ENCODE measurements around the gene NABP2.
A peak's percentile ranks its signal among the peaks of the same experiment; 100 is the strongest.

Gene NABP2

DNA sequence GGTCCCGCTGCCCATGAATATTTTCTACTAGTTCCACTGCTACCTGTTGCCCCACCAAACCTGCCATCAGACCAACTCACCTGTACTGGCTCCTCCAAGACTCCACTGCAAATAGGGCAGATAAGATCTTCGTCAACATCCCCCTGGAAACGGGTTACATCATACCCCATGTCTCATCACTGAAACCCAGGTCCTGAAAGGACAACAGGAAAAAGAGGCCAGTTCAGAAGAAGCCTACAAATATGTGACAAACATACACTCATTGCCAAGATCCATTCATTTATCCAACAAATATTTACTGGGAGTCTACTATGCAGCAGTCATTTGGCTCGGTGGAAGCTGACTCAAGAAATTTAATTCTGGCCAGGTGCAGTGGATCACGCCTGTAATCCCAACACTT is 10.3 kb upstream of the NABP2 start:
- DNase-seq (ENCODE audit: low read depth, low spot score), result no peak

DNA sequence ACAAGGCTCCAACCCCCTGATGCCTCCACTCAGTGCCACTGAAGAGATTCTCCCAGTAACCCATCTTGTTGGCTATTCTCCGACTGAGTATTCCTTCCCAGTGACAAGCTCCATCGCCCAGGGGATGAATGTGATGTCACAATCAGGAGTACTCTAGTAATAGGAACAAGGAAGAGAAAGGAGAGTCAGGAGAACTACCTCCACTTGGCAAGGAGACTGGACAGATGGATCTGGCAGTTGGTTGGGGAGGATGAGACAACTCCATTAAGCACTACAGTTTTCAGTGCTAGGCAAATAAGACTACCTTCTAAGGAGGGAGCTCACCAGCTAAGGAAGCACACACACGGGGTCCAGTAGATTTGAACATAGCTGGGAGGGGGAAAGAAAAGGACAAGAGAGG is 7.7 kb upstream of the NABP2 start:
- no peak for DNase-seq (ENCODE audit: low read depth, low spot score)

DNA sequence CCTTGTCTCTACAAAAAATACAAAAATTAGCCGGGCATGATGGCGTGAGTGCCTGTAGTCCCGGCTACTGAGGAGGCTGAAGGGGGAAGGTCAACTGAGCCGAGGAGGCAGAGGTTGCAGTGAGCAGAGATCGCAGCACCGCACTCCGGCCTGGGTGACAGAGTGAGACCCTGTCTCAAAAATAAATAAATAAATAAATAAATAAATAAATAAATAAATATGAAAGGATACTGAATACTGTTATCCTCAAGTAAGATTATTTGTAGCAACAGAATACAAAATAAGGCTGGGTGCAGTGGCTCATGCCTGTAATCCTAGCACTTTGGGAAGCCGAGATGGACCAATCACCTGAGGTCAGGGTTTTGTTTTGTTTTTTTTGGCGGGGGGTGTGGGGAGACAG is 4.3 kb upstream of the NABP2 start:
- no peak for DNase-seq (ENCODE audit: low read depth, low spot score)

DNA sequence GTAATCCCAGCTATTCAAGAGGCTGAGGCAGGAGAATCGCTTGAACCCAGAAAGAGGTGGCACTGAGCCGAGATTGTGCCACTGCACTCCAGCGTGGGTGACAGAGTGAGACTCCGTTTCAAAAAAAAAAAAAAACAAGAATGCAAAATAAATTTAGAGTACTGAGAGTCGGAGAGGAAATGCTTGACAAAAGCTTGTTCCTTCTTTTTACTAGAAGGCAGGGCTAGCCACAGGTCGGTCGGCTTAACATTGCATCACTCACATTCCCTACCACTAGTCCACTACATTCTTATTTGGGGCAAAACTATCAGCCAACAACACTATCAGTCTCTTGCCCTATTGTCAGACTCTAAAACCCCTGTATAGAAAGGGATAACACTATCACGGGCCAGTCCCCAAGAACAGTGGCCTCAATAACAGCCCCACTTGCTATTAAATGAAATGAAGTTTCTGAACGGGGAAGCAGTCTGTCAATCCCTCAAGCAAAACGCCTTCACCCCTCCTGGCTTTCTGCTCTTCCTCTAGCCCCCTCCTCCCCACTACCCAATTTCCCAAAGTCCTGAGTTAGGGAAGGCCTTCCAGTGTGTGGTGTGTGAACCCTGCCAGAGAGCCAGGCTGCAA is 3.4 kb upstream of the NABP2 start:
- no peak for DNase-seq (ENCODE audit: low read depth, low spot score)

DNA sequence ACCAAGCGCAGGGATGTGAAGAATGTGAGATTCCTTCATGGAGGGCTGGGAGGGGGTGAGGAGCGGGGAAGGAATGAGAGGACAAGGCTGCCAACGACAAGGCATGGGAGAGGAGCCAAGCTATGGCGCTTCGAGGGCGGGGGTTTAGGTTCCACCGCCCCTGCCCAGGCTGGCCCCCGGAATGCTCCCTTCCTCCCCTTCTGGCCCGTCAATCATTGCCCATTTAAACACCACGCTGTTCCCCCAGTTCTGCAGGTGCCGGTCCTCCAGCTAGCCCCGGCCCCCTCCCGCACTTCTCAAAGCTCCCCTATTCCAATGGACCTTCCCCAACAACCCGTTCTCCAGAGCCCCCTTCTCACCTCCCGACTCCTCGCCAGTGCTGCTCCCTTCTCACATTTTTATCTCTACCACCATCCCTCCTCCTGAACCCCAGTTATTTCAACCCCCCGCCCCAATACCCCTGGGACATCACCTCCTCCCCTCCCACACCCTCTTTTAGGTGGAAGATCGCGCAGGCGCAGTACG is 2.8 kb upstream of the NABP2 start:
- peak; percentile 74 for DNase-seq (ENCODE audit: low read depth, low spot score)

DNA sequence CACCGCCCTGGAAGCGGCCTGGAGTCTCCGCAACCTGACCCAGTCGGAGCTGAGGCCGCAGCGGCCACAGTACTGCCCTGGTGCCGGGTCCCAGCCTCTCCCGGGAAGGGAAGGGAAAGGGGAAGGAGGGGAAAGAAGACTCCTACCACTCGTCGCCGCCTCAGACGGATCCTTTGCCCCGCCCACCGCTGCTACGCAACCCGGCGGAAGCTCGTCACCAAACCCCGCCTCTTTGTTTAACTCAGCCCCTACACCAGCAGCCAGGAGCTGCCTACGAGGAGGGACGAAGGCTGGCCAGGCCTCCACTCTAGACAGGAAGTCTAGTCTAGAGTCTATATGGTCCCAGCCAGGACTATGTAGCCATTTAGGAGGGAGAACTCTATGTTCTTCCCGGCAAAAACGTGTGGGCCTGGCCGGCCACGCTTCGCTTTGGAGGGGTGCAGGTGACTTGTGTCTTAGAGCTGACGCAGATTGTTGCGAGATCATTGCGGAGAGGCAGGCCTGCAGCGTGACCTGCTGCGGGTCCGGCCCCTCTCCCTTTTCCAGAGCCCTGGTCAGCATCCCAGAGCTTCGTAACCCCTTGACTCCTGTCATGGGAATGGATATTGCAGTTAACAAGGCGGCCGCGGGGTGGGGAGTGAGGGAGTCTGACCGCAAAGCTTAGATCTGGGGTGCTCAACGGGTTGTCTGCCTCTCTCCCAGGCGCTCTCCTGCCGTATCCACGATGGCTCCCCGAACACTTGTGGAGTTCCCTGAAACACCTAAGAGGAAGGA is 2.2 kb upstream of the NABP2 start, which contains the start of gene RNF41:
Gene RNF41, minus strand, starts transcription at position 166 of the 774 bp plus-strand sequence. CDS start 7,875 bp downstream, outside the sequence.
- peak; percentile 100 for DNase-seq (ENCODE audit: low read depth, low spot score)

DNA sequence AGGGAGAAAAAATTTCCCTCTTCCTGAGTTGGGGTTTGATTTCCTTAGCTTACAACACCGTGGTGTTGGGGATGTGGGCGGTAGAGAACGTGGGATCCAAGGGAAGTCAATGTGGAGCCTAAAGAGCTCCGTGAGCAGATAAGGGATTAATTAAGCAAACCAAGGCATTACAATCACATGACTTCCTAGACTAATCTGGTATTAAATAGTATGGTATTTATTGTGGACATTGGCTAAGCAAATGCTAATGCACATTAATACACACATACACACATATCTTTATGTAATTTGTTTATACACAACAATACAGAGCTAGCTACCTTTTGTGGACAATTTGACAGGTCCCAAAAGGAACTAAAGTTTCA is 1.6 kb upstream of the NABP2 start:
- no peak for DNase-seq (ENCODE audit: low read depth, low spot score)

DNA sequence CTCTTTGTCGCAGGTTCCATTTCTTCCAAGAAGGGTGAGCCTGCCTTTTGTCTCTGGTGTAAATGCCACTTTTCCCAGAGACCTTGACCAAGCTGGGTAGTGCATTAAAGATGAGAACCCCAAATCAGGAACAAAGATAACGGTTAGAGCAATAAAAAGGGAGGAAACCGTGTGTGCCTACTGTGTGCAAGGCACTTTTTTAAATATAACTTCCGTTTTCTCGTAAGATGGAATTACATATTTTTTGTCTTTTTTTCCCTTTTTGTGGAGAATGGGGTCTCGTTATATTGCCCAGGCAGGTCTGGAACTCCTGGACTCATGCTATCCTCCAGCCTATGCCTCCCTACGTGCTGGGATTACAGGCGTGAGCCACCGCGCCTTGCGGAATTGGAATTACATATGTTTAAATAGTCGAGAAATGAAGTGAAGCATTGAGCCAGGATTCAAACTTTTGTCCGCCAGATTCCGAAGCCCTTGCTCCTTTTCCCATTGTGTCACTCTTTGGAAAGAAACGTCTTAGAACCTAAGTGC is 506 bp upstream of the NABP2 start:
- no peak for DNase-seq (ENCODE audit: low read depth, low spot score)

DNA sequence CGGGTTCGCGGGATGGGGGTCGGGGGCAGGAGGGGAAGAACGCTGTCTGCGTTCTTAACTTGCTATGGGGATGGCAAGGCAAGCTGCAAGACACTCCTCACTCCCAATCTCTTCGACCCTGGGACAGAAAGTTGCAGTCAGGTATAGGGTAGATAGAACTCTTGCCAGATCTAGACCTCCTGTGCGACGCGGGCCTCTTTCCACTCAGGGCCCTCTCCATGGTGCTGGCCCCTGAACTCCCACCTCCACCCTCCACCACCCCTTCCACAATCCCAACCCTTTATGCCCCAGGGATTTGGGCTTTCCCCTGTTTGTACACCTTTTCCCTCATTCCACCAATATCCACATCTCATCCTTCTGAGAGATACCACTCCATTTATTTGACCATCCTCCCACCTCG is 812 bp downstream of the NABP2 start:
- DNase-seq (ENCODE audit: low read depth, low spot score), result no peak

DNA sequence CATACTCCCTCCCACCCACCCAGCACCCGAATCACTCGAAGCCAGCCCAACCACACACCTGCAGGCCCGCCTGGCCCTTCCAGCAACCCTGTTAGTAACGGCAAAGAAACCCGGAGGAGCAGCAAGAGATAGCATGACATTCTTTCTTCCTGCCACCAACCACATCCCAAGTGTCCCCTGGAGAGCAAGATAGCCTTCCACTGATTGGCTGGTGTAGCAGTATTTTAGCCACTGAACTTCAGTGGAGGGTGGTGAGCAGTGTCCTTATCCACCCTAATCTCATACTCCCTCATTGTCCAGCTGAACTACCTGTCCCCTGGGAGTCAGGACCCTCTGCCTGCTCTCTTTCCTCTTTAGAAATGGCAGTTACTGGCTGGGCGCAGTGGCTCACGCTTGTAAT is 4.9 kb downstream of the NABP2 start:
- no peak for DNase-seq (ENCODE audit: low read depth, low spot score)

DNA sequence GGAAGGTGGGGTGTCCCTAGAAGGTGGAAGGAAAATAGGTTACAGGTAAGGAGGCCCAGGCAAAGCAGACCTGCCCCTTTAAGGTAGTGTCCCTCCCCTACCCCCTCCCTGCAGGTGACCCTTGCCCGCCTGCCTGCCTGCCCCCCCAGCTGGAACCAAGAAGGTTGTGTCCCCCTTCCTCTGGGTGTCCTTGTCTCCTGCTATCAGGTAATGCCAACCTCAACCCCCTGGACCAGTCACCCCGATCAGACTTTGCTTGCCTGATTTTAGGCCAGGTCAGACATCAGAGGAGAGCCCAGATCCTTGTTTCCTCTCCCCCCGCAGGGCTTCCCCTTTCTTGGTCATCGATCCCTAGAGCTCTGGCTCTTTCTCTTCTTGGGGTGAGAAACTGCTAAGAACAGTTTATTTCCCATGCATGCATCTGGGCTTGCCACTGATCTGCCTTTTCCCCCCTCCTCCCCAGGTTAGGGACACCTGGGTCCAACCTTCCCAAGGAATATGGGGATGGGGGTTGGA is 5.8 kb downstream of the NABP2 start, which contains the start of gene SLC39A5:
Gene SLC39A5, plus strand, starts transcription at position 136 of the 516 bp plus-strand sequence. CDS start 1,224 bp downstream, outside the sequence.
- DNase-seq (ENCODE audit: low read depth, low spot score), result no peak

DNA sequence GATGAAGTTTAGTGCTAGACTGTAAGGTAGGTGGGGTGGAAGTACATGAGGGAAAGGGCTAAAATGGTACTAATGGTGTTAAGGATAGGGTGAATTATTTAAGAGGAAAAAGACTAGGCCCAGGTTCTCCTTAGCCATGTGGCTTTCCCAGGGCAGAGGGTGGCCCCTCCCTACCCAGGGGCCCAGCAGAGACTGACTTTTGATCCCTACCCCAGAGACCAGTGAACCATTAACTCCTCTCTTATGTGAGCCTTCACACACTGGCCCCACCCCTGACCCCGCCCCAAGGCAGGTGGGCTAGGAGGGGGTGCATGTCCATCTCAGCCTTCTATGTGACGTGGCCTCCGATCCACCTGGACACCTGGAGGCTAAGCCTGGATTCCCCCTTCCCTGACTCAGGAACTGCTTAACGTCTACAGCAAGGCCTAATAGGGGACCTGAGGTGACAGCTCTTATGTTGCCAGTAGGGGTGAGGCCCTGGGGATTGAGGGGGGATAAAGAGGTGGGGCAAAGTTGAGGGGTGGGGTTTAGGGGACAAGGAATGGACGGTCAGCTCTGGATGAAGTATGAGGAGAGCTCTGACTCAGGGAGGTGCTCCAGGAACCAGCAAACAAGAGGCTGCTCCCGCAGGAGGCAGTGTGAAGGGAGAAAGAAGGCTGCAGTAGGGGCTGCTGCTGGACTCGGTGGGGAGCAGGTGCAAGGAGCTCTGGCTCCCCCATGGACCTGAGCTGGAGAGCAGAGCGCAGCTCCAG is 6.5 kb downstream of the NABP2 start:
- no peak for DNase-seq (ENCODE audit: low read depth, low spot score)

DNA sequence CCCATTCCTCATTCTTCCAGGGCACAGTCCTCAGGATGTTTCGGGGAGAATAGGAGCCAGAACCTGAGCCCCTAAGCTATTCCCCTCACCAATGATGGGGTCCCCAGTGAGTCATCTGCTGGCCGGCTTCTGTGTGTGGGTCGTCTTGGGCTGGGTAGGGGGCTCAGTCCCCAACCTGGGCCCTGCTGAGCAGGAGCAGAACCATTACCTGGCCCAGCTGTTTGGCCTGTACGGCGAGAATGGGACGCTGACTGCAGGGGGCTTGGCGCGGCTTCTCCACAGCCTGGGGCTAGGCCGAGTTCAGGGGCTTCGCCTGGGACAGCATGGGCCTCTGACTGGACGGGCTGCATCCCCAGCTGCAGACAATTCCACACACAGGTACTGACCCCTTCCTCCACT is 7.0 kb downstream of the NABP2 start:
- DNase-seq (ENCODE audit: low read depth, low spot score), result no peak

DNA sequence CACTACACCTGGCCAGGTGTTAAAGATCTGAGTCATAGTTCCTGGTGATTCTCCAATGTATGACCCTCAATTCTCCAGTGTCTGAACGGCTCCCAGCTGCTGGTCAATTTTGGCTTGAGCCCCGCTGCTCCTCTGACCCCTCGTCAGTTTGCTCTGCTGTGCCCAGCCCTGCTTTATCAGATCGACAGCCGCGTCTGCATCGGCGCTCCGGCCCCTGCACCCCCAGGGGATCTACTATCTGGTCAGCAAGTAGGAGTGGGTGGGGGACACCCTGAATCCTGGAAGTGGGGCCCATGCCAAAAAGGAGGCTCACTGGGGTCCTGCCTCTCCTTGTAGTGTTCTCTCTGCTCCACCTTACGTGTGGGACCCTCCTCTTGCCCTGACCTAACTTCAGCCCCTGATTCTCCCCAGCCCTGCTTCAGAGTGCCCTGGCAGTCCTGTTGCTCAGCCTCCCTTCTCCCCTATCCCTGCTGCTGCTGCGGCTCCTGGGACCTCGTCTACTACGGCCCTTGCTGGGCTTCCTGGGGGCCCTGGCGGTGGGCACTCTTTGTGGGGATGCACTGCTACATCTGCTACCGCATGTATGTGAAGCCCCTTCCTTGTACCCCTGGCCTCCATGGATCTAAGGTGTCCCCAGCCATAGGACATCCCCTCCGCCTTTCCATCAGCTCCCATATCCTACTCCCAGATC is 10.7 kb downstream of the NABP2 start:
- DNase-seq (ENCODE audit: low read depth, low spot score), result no peak

DNA sequence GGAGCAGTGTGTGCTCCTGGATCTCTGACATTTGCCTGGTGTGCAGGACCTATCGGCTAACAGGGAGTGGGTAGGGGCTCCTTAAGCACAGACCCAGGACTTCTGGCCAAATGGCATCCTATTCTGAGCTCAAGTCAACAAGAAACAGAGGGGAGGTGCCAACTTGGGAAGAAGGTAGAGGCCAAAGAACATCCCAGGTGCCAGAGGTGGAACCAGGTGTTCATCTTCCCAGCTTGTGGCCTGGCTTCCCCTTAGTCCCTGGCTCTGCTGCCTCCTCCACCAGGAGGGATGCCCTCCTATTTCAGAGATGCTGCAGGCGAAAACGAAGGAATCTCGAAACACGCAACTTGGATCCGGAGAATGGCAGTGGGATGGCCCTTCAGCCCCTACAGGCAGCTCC is 11.9 kb downstream of the NABP2 start:
- no peak for DNase-seq (ENCODE audit: low read depth, low spot score)

DNA sequence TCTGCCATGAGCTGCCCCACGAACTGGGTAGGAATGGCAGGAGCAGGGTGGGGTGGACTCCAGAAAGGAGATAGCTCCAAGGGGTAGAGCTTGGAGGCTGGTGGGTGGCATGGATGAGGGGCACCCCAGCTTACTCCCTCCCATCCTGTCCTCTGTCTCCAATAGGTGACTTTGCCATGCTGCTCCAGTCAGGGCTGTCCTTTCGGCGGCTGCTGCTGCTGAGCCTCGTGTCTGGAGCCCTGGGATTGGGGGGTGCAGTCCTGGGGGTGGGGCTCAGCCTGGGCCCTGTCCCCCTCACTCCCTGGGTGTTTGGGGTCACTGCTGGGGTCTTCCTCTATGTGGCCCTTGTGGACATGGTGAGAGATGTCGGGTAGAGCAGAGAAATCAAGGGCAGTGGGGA is 12.8 kb downstream of the NABP2 start:
- no peak for DNase-seq (ENCODE audit: low read depth, low spot score)

DNA sequence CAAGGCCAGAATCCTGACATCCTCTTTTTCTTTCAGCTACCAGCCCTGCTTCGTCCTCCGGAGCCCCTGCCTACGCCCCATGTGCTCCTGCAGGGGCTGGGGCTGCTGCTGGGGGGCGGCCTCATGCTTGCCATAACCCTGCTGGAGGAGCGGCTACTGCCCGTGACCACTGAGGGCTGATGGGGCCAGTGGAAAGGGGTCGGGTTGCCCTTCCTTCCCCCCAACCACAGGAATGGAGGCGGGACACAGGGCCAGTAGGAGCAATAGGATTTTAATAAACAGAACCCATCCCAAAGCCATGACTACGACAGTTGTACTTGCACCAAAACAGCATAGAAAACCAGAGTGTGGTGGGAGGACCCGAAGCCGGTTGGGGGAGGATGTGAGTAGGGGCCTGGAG is 13.4 kb downstream of the NABP2 start:
- DNase-seq (ENCODE audit: low read depth, low spot score), result no peak

DNA sequence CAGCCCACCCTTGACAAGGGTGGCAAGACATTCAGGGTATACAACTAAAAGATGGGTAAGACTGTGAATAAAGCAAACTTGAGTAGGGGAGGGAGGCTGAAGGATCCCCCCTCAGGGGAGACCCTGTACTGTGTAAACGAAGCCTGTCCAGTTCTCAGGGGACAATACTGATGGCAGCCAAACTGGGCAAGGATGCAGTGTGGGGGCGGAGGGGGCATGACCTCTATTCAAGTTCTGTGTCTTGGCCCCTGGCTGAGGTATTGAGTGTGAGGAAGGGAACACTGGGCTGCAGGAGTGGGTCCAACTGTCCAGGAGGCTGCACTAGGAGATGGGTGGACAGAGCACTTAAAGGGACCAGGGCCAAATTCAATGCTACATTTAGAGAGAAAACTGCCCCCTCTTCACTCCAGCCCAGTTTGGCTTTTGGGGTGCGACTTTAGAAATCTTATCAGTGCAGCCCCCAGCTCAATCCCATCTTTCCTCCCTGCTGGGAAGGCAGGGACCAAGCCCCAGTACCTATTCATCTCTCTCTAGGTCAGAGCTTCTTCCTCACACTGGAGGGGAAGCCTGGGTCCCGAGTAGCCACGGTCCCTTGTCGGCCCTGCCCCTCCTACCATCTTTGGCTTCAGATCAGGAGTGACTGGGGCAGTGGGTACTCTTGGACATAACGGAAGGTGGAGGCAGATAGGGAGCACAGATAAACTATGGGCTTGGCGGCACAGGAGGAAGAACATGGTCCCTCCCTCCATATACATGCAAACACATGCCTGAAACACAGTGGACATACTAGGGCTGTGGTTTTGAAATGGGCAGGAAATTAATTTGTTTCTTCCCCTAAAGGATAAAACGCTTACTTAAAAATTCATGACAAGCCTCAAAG is 17.5 kb downstream of the NABP2 start:
- DNase-seq (ENCODE audit: low read depth, low spot score), result no peak

DNA sequence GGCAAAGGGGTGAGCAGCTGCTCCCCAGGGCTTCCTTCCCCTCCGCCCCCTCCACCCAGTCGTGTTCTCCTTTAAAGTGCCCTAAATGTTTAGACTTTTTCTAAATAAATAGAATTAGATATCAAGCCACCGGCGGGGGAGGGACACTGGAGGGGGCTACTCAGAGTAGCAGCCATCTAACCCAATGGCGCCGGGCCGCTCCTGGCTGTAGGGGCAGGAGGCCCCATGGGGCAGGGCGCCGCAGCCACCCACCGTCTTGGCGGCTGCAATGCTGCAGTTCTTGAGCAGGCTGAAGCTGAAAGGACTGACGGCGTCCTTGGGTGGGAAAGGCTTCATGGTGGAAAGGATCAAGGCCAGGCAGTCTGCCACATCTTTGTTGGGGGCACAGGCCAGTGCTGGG is 18.8 kb downstream of the NABP2 start:
- no peak for DNase-seq (ENCODE audit: low read depth, low spot score)

DNA sequence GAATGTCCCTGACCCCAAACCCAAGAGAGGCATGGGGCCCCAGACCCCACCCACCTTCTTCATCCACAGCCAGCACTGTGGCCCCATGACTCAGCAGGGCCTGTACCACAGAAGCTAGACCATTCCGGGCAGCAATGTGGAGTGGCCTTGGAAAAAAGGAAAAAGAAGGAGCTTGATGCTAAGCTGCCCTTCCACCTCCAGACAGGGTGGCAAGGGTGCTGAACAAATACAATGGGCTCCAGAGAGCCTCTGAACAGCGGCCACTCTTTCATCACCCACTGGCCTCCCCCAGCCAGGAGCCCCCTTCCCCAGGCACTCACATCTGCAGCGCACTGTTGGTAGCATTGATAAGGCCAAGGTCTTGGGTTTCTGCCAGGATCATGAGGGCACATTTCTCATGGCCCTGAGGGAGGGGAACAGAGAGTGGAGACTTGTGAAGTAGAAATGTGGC is 19.6 kb downstream of the NABP2 start:
- DNase-seq (ENCODE audit: low read depth, low spot score), result no peak

Data from ELF-1 (cell line).